Kidney tubule cell (primary cell): ENCODE measurements around the gene SLAIN1.
A peak's percentile ranks its signal among the peaks of the same experiment; 100 is the strongest.
"Not testable (repeated sequence)": the region's sequence is repeated elsewhere in the genome, so short reads cannot be mapped to it uniquely, and the experiment has no call there.

Source experiments
- DNase-seq: peaks from one replicate; pipeline ENCODE4 v3.0.0-alpha.2; 2018; ENCODE audit warnings: low spot score

Gene SLAIN1

DNA sequence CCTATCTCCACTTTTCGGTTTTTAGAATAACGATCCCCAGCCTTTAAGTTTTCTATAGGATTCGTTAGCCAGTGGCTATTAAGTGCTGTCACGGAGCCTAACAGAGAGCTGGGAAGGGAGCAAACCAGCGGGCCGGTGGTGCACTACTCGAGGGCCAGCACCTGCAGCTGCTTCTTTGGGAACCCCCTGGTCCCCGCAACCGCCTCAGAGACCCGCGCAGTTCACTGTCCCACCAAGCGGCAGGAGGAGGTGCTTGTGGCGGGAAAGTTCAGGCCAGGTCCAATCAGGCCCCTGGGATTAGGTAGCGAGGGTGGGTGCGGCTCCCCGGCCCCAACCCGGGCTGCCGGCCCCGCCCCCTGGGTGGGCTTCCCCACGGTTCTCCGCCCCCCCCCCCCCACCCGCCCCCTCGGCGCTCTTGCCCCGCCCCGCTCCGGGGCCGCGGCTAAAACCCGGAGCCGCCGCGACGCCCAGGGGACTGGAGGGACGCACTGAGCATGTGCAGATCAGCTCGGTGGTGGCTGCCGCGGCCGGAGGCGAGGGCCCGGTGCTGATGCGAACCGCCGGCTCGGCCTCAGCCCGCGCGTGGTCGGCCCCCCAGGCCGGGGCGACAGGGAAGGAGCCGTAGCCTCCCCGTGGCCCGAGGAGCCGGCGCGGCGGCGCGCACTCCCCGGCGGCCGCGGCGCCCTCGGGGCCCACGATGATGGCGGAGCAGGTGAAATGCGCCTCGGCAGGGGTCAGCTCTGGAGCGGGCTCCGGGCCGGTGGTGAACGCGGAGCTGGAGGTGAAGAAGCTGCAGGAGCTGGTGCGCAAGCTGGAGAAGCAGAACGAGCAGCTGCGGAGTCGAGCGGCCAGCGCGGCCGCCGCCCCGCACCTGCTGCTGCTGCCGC, at the start of gene SLAIN1:
Gene SLAIN1 (plus strand): TSS at position 471 of the 887 bp plus-strand sequence. CDS start 227 bp downstream, at position 698.
- peak; percentile 79 for DNase-seq

DNA sequence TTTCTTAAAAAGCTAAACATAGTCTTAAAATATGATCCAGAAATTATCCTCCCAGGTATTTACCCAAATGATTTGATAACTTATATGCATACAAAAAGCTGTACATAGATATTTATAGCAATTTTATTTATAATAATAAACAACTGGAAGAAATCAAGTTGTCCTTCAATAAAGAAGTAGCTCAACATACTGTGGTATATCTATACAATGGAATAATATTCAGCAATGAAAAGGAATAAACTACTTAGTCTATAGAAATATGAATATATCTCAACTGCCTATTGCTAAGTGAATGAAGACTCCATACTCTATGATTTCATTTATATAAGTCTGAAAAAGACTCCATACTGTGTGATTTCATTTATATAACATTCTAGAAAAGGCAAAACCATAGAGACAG, 47.1 kb upstream of the SLAIN1 start:
- no peak for DNase-seq

DNA sequence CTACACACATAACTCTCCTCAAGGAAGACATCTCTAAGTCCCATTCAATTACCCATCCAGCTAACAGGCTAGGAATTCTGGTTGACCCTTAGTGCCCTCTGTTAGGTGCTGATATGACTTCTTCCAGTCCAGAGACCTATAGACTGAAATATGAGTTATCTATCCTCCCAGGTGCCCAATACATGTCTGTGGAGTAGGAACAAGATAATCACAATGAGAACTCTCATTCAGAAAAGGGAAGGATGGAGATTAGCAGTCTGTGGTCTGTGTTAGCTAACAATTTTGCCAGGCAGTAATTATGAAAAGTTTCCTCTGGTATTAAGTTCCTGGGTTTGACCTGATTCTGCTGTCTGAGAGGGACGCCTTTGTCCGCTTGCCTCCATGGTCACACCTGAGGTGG, 44.2 kb upstream of the SLAIN1 start:
- no peak for DNase-seq

DNA sequence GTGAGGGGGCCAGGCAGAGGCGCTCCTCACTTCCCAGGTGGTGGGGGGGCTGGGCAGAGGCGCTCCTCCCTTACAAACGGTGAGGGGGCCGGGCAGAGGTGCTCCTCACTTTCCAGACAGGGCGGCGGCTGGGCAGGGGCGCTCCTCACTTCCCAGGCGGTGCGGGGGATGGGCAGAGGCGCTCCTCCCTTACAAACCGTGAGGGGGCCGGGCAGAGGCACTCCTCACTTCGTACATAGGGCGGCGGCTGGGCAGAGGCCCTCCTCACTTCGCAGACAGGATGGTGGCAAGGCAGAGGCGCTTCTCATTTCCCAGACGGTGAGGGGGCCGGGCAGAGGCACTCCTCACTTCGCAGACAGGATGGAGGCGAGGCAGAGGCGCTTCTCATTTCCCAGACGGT, 37.5 kb upstream of the SLAIN1 start:
- not testable (repeated sequence) for DNase-seq

DNA sequence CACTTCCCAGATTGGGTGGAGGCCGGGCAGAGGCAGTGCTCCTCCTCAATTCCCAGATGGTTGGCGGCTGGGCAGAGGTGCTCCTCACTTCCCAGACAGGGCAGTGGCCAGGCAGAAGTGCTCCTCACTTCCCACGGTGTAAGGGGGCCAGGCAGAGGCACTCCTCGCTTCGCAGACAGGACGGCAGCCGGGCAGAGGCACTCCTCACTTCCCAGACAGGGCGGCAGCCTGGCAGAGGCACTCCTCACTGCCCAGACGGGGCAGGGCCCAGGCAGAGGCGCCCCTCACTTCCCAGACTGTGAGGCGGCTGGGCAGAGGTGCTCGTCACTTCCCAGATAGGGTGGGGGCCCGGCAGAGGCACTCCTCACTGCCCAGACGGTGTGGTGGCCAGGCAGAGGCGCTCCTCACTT, 36.6 kb upstream of the SLAIN1 start:
- no peak for DNase-seq

DNA sequence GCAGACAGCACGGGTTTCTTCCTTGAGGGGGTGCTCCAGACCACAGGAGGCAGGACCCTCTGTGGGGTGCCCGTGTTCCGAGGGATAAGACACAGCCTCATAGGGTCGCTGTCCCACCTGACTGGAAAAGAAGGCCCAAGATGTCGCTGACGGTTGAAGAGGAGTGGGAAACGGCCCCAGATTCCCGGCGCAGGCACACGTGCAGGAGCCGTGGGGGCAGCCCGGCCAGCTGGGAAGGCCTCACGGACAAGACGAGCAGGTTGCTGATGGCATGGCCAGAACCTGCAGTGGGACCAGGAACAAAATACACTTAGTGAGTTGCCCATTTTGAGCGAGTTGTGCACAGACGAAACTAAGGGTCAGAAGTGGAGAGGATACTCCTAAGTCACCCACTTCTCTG, 35.2 kb upstream of the SLAIN1 start:
- not testable (repeated sequence) for DNase-seq

DNA sequence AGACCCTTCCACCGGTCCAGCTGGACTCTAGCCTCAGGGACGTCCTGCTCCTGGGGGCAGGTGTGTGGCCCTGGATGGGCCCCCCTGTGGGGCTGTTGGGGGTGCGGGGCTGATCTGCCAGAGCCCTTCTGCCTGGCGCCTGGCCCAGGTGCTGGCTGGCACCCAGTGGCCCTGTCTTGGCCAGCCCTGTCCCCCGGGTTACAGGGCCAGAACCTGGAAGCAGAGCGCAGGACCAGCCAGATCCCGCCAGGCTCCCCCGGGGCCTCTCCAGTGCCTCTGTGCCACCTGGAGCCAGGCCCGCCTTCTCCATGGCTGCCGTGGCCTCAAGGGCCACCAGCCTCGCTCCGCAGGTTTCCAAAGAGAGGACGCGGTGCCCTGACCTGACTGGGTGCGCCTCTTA, 34.7 kb upstream of the SLAIN1 start:
- not testable (repeated sequence) for DNase-seq

DNA sequence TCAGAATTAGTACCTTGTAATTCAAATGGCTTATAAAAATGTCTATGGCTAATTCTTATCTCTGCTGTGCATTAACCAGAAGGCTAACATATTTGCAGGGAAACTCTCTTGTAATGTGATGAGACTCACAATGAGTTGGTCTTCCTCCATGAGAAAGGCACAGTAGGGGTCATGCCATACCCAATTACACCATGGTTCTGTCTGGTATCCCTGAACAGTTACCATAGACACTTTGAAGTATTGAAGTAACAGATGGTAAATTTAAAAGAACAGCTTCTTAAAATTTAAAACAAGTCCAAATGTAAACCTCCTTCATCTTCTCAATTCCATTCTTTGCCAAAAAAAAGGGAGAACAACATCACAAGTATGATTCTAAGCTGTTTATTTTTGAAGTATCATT, 22.6 kb upstream of the SLAIN1 start:
- DNase-seq = no peak

DNA sequence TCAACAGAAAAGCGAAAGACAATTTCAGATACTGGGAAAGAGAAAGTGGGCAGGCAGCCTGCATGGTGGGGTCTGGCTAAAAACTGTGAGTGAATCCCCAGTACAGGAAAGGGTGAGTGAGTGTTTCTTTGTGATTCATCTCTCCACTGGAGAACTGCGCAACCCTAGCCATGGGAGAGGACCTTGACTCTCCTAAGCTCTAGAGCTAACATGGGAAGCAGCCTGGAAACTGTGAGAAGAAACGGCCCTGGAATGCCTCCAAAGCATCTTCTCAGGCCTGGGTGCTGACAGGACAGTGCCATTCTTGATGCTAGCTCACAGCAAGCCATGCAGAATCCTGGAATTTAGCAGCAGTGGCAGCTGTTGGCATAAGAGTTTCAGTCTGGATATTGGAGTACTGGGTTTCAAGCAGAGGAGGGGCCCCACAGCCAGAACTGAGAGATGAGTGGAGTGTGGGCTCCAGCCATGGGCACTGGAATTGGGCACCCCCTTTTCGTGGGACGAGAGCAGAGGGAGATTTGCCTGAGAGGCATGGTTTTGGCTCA, 18.7 kb upstream of the SLAIN1 start:
- no peak for DNase-seq

DNA sequence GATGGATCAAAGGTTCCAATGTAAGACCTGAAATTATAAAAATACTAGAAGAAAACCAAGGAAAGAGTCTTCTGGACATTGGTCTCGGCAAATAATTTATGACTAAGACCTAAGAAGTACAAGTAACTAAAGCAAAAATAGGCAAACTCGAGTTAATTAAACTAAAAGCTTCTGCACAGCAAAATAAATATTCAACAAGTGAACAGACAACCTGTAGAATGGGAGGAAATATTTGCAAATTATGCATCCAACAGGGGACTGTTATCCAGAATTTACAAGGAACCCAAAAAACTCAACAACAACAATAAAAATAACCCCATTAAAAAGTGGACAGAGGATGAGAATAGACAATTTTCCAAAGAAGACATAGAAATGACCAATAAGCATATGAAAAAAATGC, 9.7 kb upstream of the SLAIN1 start:
- no peak for DNase-seq

DNA sequence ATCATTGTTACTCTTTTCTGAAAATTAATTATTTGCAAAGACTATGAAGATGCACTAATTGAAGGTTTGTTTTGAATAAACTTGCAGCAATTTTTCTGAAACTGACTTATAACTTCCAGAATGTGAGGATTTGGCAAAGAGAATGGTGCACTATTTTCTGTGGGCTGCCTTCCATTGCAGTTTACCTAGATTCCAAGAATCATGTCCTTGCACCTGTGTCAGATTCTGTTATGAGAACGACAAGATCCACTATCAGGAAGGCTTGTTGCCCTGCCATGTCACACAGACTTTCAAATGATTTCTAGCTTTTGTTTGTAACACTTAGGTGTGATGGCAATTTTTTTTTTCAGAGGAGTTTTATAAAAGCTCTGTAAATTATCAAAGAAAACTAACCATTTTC, 5.6 kb upstream of the SLAIN1 start:
- DNase-seq = no peak

DNA sequence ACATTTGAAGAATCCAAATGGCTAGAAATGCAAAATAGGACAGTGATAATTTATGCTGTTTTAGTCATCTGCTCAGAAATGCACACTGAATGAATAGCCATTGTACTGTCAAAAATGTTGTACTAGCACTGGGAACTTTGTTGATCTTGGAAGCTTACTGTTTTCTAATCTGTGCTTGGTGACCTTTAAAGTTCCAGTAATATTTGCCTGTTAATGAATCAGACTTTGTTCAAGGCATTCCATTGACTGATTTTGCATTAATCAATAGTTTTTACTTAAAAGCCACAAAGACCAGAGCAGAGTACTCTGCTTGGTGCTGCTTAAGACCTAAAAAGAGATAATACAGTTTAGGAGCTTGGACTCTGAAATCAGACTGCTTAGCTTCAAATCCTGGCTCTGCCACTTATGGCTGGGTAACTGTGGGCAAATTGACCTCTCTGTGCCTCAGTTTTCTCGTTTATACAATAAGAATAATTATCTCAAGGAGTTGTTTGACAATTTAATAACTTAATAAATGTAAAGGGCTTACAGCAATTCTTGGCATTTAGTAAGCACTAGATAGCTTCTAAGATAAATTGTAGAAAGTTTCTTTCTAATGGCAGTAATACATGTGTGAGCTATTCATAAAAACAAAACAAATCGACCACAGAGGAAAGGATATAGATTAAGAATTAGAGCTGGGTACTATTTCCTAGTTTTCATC, 4.6 kb upstream of the SLAIN1 start:
- no peak for DNase-seq

DNA sequence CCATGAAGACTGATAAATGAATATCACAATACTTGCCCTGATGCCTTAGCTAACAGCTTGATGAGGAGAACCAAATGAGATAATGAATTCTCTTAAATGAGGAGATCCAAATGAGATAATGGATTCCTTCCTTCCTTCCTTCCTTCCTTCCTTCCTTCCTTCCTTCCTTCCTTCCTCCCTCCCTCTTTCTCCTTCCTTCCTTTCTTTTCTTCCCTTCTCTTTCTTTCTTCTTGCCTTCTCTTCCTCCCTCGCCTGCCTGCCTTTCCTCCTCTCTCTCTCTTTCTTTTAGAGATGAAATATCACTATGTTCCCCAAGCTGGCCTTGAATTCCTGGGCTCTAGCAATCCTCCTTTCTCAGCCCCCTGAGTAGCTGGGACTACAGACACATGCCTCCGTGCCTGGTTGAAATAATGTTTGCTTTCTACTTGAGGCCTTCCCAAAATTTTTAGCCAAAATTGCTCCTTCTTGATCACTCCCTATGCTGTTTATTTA, 4.0 kb upstream of the SLAIN1 start:
- DNase-seq = no peak

DNA sequence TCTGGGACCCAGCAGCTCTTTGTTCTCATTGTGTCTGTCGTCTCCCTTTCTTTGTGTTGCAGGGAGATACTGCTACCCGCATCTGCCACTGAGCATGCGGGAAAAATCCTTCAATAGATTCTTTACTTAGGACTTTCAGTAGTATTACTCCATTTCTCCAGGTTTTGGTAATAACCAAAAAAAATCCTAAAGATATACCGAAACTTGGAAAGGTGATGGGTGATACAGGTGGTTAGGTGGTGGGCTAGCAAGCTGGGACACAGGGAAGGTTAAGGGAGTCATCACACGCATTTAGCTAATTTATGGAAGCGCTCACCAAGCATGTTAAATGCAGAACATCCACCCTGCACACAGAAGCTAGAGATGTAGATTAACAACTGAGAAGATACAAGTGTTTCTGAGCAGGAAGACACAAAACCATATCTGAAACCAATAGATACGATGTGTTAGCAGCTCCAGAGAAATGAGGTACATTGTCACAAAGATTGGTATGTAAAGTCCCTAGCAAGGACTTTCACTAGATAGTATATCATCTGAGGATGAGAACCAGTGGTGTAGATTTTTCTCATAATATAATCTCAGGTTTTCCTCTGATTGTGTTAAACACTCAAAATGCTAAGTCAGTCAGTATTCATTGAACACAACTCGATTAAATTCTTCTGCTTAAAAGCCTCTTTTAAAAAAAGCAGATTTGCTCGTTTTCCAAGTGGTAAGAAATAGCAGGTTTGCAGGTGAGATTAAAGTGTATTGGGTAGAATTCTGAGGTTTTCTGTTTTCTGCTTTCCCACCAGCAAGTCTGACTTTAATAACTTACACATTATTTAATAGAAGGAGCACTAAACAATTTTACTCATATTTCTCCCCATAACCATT, 1.2 kb upstream of the SLAIN1 start:
- DNase-seq = peak; percentile 16

DNA sequence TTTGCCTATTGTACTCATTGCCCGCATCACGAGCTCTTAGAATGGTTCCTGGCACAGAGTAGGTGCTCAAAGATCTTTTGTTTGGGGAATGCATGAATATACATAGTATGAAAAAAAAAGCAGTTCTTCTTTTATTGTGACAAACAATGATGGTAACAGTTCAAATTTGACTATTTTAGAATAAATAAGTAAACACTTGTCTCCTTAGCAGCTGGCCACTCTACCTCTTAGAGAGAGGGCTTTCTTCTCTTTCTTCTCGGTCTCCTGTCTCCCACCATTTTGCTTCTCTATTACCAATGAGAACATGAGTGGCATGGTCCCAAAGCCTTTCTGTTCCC, 639 bp upstream of the SLAIN1 start:
- no peak for DNase-seq

DNA sequence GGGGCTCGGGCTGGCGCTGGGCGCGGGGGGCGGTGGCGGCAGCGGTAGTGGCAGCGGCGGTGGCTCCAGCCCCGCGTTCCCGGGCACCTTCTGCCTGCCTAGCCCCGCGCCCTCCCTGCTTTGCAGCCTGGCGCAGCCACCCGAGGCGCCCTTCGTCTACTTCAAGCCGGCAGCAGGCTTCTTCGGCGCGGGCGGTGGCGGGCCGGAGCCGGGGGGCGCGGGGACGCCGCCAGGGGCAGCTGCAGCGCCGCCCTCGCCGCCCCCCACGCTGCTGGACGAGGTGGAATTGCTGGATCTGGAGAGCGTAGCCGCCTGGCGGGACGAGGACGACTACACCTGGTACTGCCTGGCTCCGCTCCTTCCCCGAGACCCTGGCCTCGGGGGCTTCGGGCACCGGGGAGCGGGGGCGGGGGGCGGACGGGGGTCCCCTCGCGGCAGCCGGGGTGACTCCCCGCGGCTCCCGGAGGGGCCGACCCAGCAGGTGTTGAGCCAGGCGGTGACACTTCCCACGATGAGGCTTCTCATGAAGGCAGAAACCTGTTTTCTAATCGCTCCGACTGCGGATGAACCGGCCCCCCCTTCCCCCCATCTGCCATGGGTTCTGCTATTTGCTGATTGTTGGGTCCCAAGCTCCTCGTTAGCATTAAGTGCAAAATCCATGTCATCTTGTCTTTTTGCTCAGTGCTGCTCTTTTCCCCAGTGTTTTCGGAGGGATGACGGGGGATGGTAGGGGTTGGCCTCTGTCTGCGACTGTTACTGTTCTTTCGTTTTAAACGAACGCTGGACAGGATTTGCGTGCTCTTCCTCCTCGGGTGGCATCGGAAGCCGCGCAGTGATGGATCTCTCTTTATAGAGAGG, 943 bp downstream of the SLAIN1 start:
- DNase-seq = peak; percentile 39

DNA sequence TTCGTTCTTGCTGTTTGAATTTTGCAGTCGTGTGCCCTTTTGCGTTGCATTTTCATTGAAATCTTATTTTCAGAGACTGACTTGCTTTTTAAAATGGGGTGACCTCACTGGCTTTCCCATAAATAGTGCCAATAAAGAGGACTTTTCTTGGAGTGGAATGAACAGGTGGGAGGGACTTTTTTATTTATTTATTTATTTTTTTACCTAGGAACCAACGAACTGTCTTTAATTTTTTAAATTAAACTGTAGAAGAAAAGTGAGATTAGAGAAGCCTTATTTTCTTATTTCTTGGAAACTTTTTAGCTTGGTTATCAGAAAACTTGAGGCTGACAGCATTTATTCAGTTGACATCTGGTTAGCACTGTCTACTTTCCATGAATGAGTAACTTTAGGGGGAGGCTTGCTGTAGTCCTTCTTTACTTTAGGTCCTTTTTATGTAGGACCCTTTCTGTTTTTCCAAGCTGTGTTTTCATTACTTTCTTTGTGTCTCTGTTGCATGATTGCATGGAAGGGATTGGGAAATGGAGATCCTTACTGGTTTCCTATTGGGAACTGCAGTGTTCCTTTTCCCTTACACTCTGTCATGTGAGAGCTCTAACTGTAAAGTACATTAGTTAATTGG, 1.7 kb downstream of the SLAIN1 start:
- no peak for DNase-seq

DNA sequence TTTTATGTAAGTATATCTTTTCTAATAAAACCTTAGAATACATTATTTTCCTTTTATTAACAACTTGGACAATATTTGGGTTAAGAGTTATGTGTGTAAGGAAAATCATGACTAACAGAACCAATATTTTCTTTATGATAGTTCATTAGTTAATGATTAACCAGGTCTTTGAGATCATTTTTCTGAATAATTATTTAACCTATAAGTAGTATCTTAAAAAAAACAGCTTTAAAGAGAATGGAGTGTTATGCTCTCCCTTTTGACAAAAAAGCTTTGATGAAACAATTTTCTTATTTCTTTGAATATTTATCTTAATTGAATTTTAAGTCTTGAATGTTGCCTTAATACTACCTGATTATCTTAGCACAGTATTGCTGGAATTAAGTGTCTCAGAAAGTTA, 3.8 kb downstream of the SLAIN1 start:
- DNase-seq = peak; percentile 17

DNA sequence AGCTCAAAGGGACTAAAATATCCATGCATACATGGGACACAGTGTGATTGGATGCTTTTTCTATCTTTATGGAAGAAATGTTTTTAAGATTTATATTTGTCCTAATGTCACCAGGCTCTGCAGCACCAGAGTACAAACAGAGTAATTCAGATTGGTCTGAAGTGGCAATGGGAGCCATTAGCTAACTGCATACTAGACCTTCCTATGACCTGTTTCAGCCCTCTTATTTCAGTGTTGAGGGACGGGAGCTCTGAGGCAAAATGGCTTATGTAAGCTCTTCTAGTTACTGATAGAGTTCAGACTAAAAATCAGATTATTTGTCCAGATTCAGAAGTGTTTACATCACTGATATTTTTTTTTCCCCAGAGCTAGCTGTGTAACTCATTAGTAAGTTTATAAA, 4.9 kb downstream of the SLAIN1 start:
- no peak for DNase-seq

DNA sequence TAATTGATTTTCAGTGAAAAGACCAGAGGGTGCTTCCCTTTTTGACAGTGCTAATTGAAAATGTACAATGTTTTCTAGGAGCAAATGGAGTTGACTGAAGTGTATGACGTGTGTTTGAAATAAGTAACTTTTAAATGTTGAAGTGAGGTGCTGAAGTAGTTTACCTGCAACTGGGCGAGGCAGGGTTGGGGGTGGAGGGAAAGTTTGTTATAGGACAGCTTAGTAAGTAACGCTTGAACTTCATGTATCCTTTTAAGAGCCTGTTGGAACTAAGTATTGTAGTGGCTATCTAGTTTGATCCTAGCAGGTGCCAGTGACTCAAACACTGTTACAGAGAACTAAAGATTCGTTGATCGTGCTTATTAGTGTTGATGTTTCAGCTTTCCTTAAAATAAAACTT, 5.9 kb downstream of the SLAIN1 start:
- DNase-seq = no peak
